GM12878 (cell line): Measurements from ENCODE around the gene GALP. TPM values are rescaled to one million over a fixed set of nuclear protein-coding genes. Genes with fewer than 3 reads are reported as not detected.

ENCODE experiments used
- ATAC-seq: fragments of 200-7000 bp; cut with Tn5 transposase; 3 replicates; pipeline ENCODE4 v1.9.1; 2020; ENCODE audit warnings: mild to moderate bottlenecking, moderate library complexity
- BruUV-seq: library from RNA; stranded (reverse); fragments of 400-500 nt; replicated peaks from 2 replicates; lab custom pipeline; 2021; lab: Mats Ljungman, UMichigan
- CTCF ChIA-PET: fragments of 300-600 bp; sonication (Branson Sonifier 250); formaldehyde crosslinking; extraction: SDS; loops from one replicate; lab custom pipeline; 2021; ENCODE audit warnings: inconsistent platforms; lab: Yijun Ruan, JAX
- POLR2A ChIA-PET: fragments of 350-600 bp; formaldehyde crosslinking; extraction: SDS; loops from one replicate; lab custom pipeline; 2021; ENCODE audit warnings: inconsistent platforms; lab: Charles Lee
- RAD21 ChIA-PET: fragments of 300-600 bp; sonication (Branson Sonifier 250); formaldehyde crosslinking; loops from one replicate; lab custom pipeline; 2023; ENCODE audit warnings: antibody characterized with exemption; ENCODE audit not compliant: unreplicated experiment; lab: Charles Lee
- SMC1A ChIA-PET: fragments of 300-600 bp; sonication (Branson Sonifier 250); formaldehyde crosslinking; loops from one replicate; lab custom pipeline; 2023; ENCODE audit not compliant: unreplicated experiment, uncharacterized antibody; lab: Charles Lee
- DNase-seq: peaks from one replicate; pipeline ENCODE4 v3.0.0-alpha.2; 2011; ENCODE audit warnings: low read depth, low spot score
- FAIRE-seq: peaks from 3 replicates; lab custom pipeline; 2011; peaks lifted over from hg19 to GRCh38; lab: Jason Lieb, UNC
- H2AFZ ChIP-seq: 2 replicates; pipeline ENCODE4 v1.6.0; 2011; ENCODE audit warnings: low read depth, low read length, control low read depth; ENCODE audit not compliant: control insufficient read depth
- H3K27ac ChIP-seq: 2 replicates; pipeline ENCODE4 v1.5.1; 2011; ENCODE audit warnings: control low read depth; ENCODE audit not compliant: control insufficient read depth, insufficient read depth
- H3K27me3 ChIP-seq, 2 experiments: replicated peaks in 1 of 2; 2 replicates each; pipeline versions ENCODE4 v1.6.0 to v1.6.1; 2011; ENCODE audit warnings: low read length in 1 of 2; ENCODE audit not compliant: control insufficient read depth in 2 of 2, insufficient read depth in 2 of 2
- H3K36me3 ChIP-seq, 2 experiments: 2 replicates each; pipeline ENCODE4 v1.5.1; 2011; ENCODE audit warnings: low read length in 1 of 2; ENCODE audit not compliant: control insufficient read depth in 2 of 2, insufficient read depth in 2 of 2
- H3K4me1 ChIP-seq: 2 replicates; pipeline ENCODE4 v1.6.1; 2011; ENCODE audit warnings: mild to moderate bottlenecking, low read length, moderate library complexity, mixed read lengths; ENCODE audit not compliant: control insufficient read depth, insufficient read depth
- H3K4me2 ChIP-seq: 2 replicates; pipeline ENCODE4 v1.6.0; 2011; ENCODE audit warnings: control low read depth; ENCODE audit not compliant: control insufficient read depth, insufficient read depth
- H3K4me3 ChIP-seq: fragments of 200-600 bp; sonication (generic); 2 replicates; pipeline ENCODE4 v1.5.1; 2016
- H3K79me2 ChIP-seq: 2 replicates; pipeline ENCODE4 v1.6.0; 2011; ENCODE audit warnings: low read length; ENCODE audit not compliant: control insufficient read depth, insufficient read depth
- H3K9ac ChIP-seq: 2 replicates; pipeline ENCODE4 v1.8.0; 2011; ENCODE audit warnings: low read length, control low read depth, mixed read lengths; ENCODE audit not compliant: control insufficient read depth, insufficient read depth
- H3K9me3 ChIP-seq: replicated peaks from 3 replicates; pipeline ENCODE4 v1.5.1; 2011; ENCODE audit warnings: mild to moderate bottlenecking, low read length; ENCODE audit not compliant: control insufficient read depth, insufficient read depth
- H4K20me1 ChIP-seq: 2 replicates; pipeline ENCODE4 v1.6.0; 2011; ENCODE audit not compliant: control insufficient read depth, insufficient read depth
- BMI1 ChIP-seq: fragments of 450-650 bp; IDR thresholded peaks from 2 replicates; pipeline ENCODE4 v1.6.1; 2016; ENCODE audit warnings: mild to moderate bottlenecking, moderate library complexity, borderline replicate concordance
- CBX5 ChIP-seq: sonication (generic); IDR thresholded peaks from 2 replicates; pipeline ENCODE4 v1.6.1; 2016; ENCODE audit warnings: low read depth, moderate library complexity, mild to moderate bottlenecking, inconsistent platforms
- CEBPB ChIP-seq, 2 experiments: fragments of 150-350 bp in 1 of 2; IDR thresholded peaks; 2 replicates each; pipeline ENCODE4 v1.6.1; 2012 to 2014; ENCODE audit warnings: low read depth in 2 of 2, low read length in 2 of 2, borderline replicate concordance in 1 of 2, inconsistent platforms in 1 of 2
- E2F8 ChIP-seq: fragments of 450-650 bp; IDR thresholded peaks from 2 replicates; pipeline ENCODE4 v1.6.1; 2018; ENCODE audit warnings: mild to moderate bottlenecking, low read depth, moderate library complexity; ENCODE audit not compliant: partially characterized antibody
- ESRRA ChIP-seq: IDR thresholded peaks from 2 replicates; pipeline ENCODE4 v1.6.1; 2012; ENCODE audit warnings: mild to moderate bottlenecking, low read length, improper control_type of control experiment
- ETV6 ChIP-seq, 2 experiments: fragments of 450-650 bp in 1 of 2; IDR thresholded peaks in 1 of 2; conservative IDR thresholded peaks in 1 of 2; 2 replicates each; pipeline ENCODE4 v1.6.1; 2014; ENCODE audit warnings: antibody characterized with exemption in 1 of 2, borderline replicate concordance in 1 of 2, low read depth in 1 of 2, mild to moderate bottlenecking in 1 of 2, moderate library complexity in 1 of 2
- IRF5 ChIP-seq: fragments of 450-650 bp; IDR thresholded peaks from 2 replicates; pipeline ENCODE4 v1.6.1; 2017; ENCODE audit warnings: borderline replicate concordance
- JUNB ChIP-seq: IDR thresholded peaks from 2 replicates; pipeline ENCODE4 v1.6.1; 2016; ENCODE audit warnings: antibody characterized with exemption, mild to moderate bottlenecking
- KDM1A ChIP-seq: fragments of 200-600 bp; sonication (generic); IDR thresholded peaks from 2 replicates; pipeline ENCODE4 v1.6.1; 2016; ENCODE audit warnings: borderline replicate concordance
- MEF2A ChIP-seq: IDR thresholded peaks from 2 replicates; pipeline ENCODE4 v1.6.1; 2011; ENCODE audit warnings: low read depth, mild to moderate bottlenecking, low read length, moderate library complexity; ENCODE audit not compliant: insufficient read depth
- MEF2B ChIP-seq: fragments of 450-650 bp; IDR thresholded peaks from 2 replicates; pipeline ENCODE4 v1.6.1; 2018; ENCODE audit warnings: mild to moderate bottlenecking, moderate library complexity; ENCODE audit not compliant: partially characterized antibody, poor library complexity, severe bottlenecking
- PAX5 ChIP-seq: IDR thresholded peaks from 2 replicates; pipeline ENCODE4 v1.6.1; 2011; ENCODE audit warnings: low read depth, low read length, borderline replicate concordance
- PAX8 ChIP-seq: fragments of 450-650 bp; IDR thresholded peaks from 2 replicates; pipeline ENCODE4 v1.6.1; 2017; ENCODE audit warnings: mild to moderate bottlenecking, moderate library complexity
- RAD21 ChIP-seq: IDR thresholded peaks from 2 replicates; pipeline ENCODE4 v1.6.1; 2011; ENCODE audit warnings: mild to moderate bottlenecking, low read depth, low read length, moderate library complexity; ENCODE audit not compliant: insufficient read depth
- SMARCA5 ChIP-seq: fragments of 450-650 bp; IDR thresholded peaks from 2 replicates; pipeline ENCODE4 v1.6.1; 2017; ENCODE audit warnings: mild to moderate bottlenecking
- TARDBP ChIP-seq: IDR thresholded peaks from 2 replicates; pipeline ENCODE4 v1.6.1; 2016; ENCODE audit warnings: borderline replicate concordance
- USF1 ChIP-seq: IDR thresholded peaks from 2 replicates; pipeline ENCODE4 v1.6.1; 2011; ENCODE audit warnings: borderline replicate concordance, low read depth, mild to moderate bottlenecking, moderate library complexity, mixed read lengths, low read length; ENCODE audit not compliant: insufficient read depth; ENCODE audit errors: extremely low read length
- ZNF622 ChIP-seq: fragments of 450-650 bp; IDR thresholded peaks from 2 replicates; pipeline ENCODE4 v1.6.1; 2017; ENCODE audit warnings: mild to moderate bottlenecking, inconsistent platforms
- WGBS: methylation state at CpG from one replicate; pipeline ENCODE4 v1.1.6; 2016; ENCODE audit warnings: low lambda C conversion rate; ENCODE audit not compliant: insufficient replicate concordance, insufficient coverage; ENCODE audit errors: missing lambda C conversion rate; 5-methylcytosine and 5-hydroxymethylcytosine counted together
- in situ Hi-C: fragments of 300-500 bp; cut with MboI; formaldehyde crosslinking; loops from 9 replicates; pipeline ENCODE4 v1.14.3; 2018; ENCODE audit warnings: mixed read lengths
- intact Hi-C: fragments of 100-400 bp; cut with micrococcal nuclease; formaldehyde crosslinking; loops from one replicate; pipeline ENCODE4 v1.14.2; 2022; ENCODE audit not compliant: unreplicated experiment
- polyA plus RNA-seq, 11 experiments: library from polyadenylated mRNA; depleted of rRNA in 4 of 11; unstranded in 6 of 11; stranded (reverse) in 5 of 11; fragments of >200 nt; fragmentation: Nextera tagmentation in 4 of 11; fragmentation: Illumina TruSeq in 1 of 11; extraction: Ambion mirVana in 4 of 11; extraction: Trizol in 1 of 11; gene quantifications; 1 replicate in 1 of 11; 2 replicates in 10 of 11; pipeline versions ENCODE4 v1.2.1 to v1.2.3, GENCODE V29; 2011 to 2016; ENCODE audit warnings: inconsistent platforms in 2 of 11, missing spikeins in 2 of 11, low read depth in 1 of 11
- total RNA-seq, 4 experiments: library from RNA; depleted of rRNA in 3 of 4; stranded (reverse); fragments of >200 nt in 3 of 4; fragmentation: Illumina TruSeq in 1 of 4; extraction: Trizol in 1 of 4; gene quantifications; 2 replicates each; pipeline versions ENCODE4 v1.2.1 to v1.2.3, GENCODE V29; 2013 to 2021

Gene GALP
- total and polyA plus RNA-seq, 10 of the 15 experiments (the other 5 are each of a cell fraction or from before 2014, with no cell fraction given), result not detected

- TF ChIP-seq BMI1, result no peak
- TF ChIP-seq ZNF622, result no peak
- no peak for TF ChIP-seq ESRRA
- no peak for TF ChIP-seq IRF5
- TF ChIP-seq PAX5, result no peak
- no peak for TF ChIP-seq CEBPB (IDR thresholded peaks at IDR 0.05; ENCODE audit: borderline replicate concordance in 1 of 2, low read depth in 2 of 2, low read length in 2 of 2)
- no peak for TF ChIP-seq TARDBP
- no peak for TF ChIP-seq PAX8
- no peak for TF ChIP-seq CBX5
- no peak for TF ChIP-seq MEF2B
- TF ChIP-seq, all 136 proteins: peak for 0
These were observed 47.1 kb downstream of the GALP start (continued) for GRCh38 chr19:56222901-56223300.

GRCh38 chr19:56223481-56223880, 47.7 kb downstream of the GALP start:
- no peak for ATAC-seq
- CTCF ChIA-PET, result no interaction called here
- Histone ChIP-seq H3K9me3 (no peaks in the 10 kb centered on the region), H3K27ac (no peak overlapping the region)
- POLR2A ChIA-PET, result no interaction called here
- TF ChIP-seq KDM1A, result no peak
- TF ChIP-seq JUNB, result no peak
- TF ChIP-seq SMARCA5, result no peak
- no peak for TF ChIP-seq USF1
- TF ChIP-seq MEF2A, result no peak
- TF ChIP-seq ETV6 (conservative IDR thresholded peaks at IDR 0.05 in 1 of 2, IDR thresholded peaks at IDR 0.05 in 1 of 2; ENCODE audit: borderline replicate concordance in 1 of 2, low read depth in 1 of 2), result no peak
- no peak for TF ChIP-seq RAD21
- no peak for TF ChIP-seq E2F8
- TF ChIP-seq, all 136 proteins: peak for 0
- no peak for DNase-seq
- WGBS, result 64% methylated on average over 9 of the region's 9 CpGs
- no peaks in the 10 kb centered on the region; a peak in 1 of 4 replicates for H3K36me3 ChIP-seq
- FAIRE-seq, result no peak
- BruUV-seq, result no TSS peak
- no peak overlapping the region for H3K4me3 ChIP-seq
- H3K27me3 ChIP-seq, result no peaks in the 10 kb centered on the region
- no peaks in the 10 kb centered on the region for H3K79me2 ChIP-seq
- H4K20me1 ChIP-seq, result no peaks in the 10 kb centered on the region
- H3K9ac ChIP-seq, result no peak overlapping the region
- in situ Hi-C loops (no loop called here), intact Hi-C loops (no loop called here)
- H2AFZ ChIP-seq, result no peak overlapping the region
- ChIA-PET RAD21 (no interaction called here), SMC1A (no interaction called here)
- H3K4me1 ChIP-seq, result no peaks in the 10 kb centered on the region
- H3K4me2 ChIP-seq, result no peak overlapping the region
